ENCODE measurements around the gene BCAR3. TPM values are rescaled to one million over a fixed set of nuclear protein-coding genes. Genes with fewer than 3 reads are reported as not detected.

The BCAR3 gene
- total RNA-seq, 4 donors from 2014 or later, result 29.6 to 46.7 (median 37.0) TPM

- no peaks in the 10 kb centered on the region for H3K36me3 ChIP-seq
- TF ChIP-seq, protein P1, sequence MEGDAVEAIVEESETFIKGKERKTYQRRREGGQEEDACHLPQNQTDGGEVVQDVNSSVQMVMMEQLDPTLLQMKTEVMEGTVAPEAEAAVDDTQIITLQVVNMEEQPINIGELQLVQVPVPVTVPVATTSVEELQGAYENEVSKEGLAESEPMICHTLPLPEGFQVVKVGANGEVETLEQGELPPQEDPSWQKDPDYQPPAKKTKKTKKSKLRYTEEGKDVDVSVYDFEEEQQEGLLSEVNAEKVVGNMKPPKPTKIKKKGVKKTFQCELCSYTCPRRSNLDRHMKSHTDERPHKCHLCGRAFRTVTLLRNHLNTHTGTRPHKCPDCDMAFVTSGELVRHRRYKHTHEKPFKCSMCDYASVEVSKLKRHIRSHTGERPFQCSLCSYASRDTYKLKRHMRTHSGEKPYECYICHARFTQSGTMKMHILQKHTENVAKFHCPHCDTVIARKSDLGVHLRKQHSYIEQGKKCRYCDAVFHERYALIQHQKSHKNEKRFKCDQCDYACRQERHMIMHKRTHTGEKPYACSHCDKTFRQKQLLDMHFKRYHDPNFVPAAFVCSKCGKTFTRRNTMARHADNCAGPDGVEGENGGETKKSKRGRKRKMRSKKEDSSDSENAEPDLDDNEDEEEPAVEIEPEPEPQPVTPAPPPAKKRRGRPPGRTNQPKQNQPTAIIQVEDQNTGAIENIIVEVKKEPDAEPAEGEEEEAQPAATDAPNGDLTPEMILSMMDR (IDR thresholded peaks at IDR 0.05), result no peak
- TF ChIP-seq POLR2A (IDR thresholded peaks at IDR 0.05), result no peak
- WGBS, 2 donors, result 75 to 81% methylated on average over 9 of the region's 9 CpGs
- H3K4me1 ChIP-seq, result peaks cover 23 to 34% of the 10 kb centered on the region in 2 donors
- H3K9me3 ChIP-seq, result no peaks in the 10 kb centered on the region
- no peak overlapping the region for H3K27ac ChIP-seq
- no peaks in the 10 kb centered on the region for H3K27me3 ChIP-seq
- DNase-seq, result no peak
- H3K4me3 ChIP-seq (replicated peaks in 1 of 3), result no peak overlapping the region
- intact Hi-C loops (cut with DNase I), result no loop called here
These were observed 21.7 kb downstream of the BCAR3 start for GRCh38 chr1:93659822-93660503.

- no peaks in the 10 kb centered on the region for H3K9me3 ChIP-seq
- peaks cover 12 to 22% of the 10 kb centered on the region in 2 donors for H3K4me1 ChIP-seq
- no peak overlapping the region for H3K4me3 ChIP-seq (replicated peaks in 1 of 3)
- no peak overlapping the region for H3K27ac ChIP-seq
- WGBS, 2 donors, result 98% methylated on average over 5 of the region's 5 CpGs
- TF ChIP-seq, protein P1 (IDR thresholded peaks at IDR 0.05), result no peak
- no peak for TF ChIP-seq POLR2A (IDR thresholded peaks at IDR 0.05)
- DNase-seq, result no peak
- H3K27me3 ChIP-seq, result no peaks in the 10 kb centered on the region
- no peaks in the 10 kb centered on the region for H3K36me3 ChIP-seq
- intact Hi-C loops (cut with DNase I), result no loop called here
These were observed 23.4 kb downstream of the BCAR3 start for GRCh38 chr1:93658188-93658587.

GRCh38 chr1:93656491-93656890 is 25.1 kb downstream of the BCAR3 start:
- 94 to 96% methylated on average over 5 of the region's 5 CpGs for WGBS, 2 donors
- H3K36me3 ChIP-seq, result no peaks in the 10 kb centered on the region
- TF ChIP-seq, protein P1 (IDR thresholded peaks at IDR 0.05), result no peak
- no peak for TF ChIP-seq POLR2A (IDR thresholded peaks at IDR 0.05)
- no peak overlapping the region for H3K27ac ChIP-seq
- H3K9me3 ChIP-seq, result no peaks in the 10 kb centered on the region
- H3K27me3 ChIP-seq, result no peaks in the 10 kb centered on the region
- H3K4me3 ChIP-seq (replicated peaks in 1 of 3), result no peak overlapping the region
- no peak for DNase-seq
- peaks cover 10 to 22% of the 10 kb centered on the region in 2 donors for H3K4me1 ChIP-seq
- intact Hi-C loops (cut with DNase I), result no loop called here

DNA sequence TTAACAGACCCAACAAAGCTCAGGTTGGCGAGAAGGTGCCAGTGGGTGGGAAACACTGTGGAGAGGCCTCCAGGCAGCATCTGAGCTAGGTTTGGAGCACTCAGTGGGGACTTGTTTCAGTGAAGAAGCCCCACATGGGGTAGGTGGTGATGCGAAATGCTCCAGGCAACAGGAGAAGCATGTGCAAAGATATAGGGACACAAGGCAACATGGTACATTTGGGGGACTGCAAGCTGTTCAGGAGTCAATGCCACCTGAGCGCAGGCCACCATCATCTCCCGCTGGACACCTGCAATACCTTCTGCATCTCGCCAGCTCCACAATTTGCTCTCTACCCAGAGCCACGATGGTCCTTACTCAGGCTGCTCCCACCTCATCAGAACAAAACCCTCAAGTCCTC is 28.0 kb downstream of the BCAR3 start:
- TF ChIP-seq, protein P1 (IDR thresholded peaks at IDR 0.05), result no peak
- TF ChIP-seq POLR2A (IDR thresholded peaks at IDR 0.05), result no peak
- Histone ChIP-seq H3K27me3 (no peaks in the 10 kb centered on the region), H3K4me1 (peaks cover 10 to 19% of the 10 kb centered on the region in 2 donors), H3K4me3 (replicated peaks in 1 of 3) (no peak overlapping the region), H3K36me3 (no peaks in the 10 kb centered on the region), H3K27ac (no peak overlapping the region), H3K9me3 (no peaks in the 10 kb centered on the region)
- WGBS, 2 donors, result 94 to 97% methylated on average over 5 to 6 of the region's 6 CpGs
- DNase-seq, result no peak
- intact Hi-C loops (cut with DNase I), result no loop called here

DNA sequence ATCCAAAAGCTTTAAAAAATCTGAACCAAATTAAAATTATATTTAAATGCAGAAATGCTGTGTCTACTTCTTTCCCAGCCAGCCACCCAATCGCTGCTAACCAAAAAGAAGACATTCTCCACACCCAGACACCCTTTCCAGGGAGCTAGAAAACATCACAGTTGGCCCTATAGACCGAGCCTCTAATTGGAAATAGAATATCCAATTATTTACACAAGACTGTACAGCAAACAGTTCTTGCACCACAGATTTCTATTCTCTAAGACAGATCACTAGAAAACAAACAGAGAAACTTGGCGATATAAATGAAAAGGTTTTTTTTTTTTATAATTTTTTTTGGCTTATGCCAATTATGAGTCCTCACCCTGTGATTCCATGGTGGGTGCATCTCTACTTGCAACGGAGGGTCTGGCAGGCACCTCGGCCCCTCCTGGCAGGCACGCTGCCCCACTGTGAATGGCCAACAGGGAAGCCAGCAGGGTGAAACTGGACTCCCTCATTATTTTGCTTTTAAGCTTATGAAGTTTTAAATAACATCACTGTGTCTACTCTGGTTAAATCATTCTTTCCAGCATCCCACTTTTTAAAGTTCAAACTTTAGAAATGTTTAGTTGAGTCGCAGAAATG is 29.2 kb downstream of the BCAR3 start:
- Histone ChIP-seq H3K36me3 (no peaks in the 10 kb centered on the region), H3K4me3 (replicated peaks in 1 of 3) (no peak overlapping the region), H3K9me3 (no peaks in the 10 kb centered on the region), H3K4me1 (peaks cover 10 to 19% of the 10 kb centered on the region in 2 donors), H3K27me3 (no peaks in the 10 kb centered on the region), H3K27ac (no peak overlapping the region)
- TF ChIP-seq POLR2A (IDR thresholded peaks at IDR 0.05), result no peak
- TF ChIP-seq, protein P1 (IDR thresholded peaks at IDR 0.05), result no peak
- DNase-seq, result no peak
- intact Hi-C loops (cut with DNase I), result no loop called here
- 70 to 83% methylated on average over 7 of the region's 7 CpGs for WGBS, 2 donors
